GM19397 (cell line): ENCODE results near the gene THADA.
A peak's percentile ranks its signal among the peaks of the same experiment; 100 is the strongest.

Source experiments
- ATAC-seq: cut with Tn5 transposase; IDR thresholded peaks from one replicate; pipeline ENCODE4 v1.9.1; 2021; ENCODE audit warnings: mild to moderate bottlenecking, moderate library complexity; ENCODE audit not compliant: unreplicated experiment

THADA gene

GRCh38 chr2:43219383-43220228 is 376.2 kb downstream of the THADA start:
- peak; percentile 54 for ATAC-seq

GRCh38 chr2:43218702-43219382 is 377.0 kb downstream of the THADA start:
- ATAC-seq = peak; percentile 32

- ATAC-seq = peak; percentile 4
These were observed 377.6 kb downstream of the THADA start for GRCh38 chr2:43218155-43218701.

GRCh38 chr2:43217228-43218154 is 378.3 kb downstream of the THADA start:
- no peak for ATAC-seq

- no peak for ATAC-seq
These were observed 379.2 kb downstream of the THADA start for GRCh38 chr2:43216629-43217028.

- ATAC-seq = no peak
These were observed 380.1 kb downstream of the THADA start for GRCh38 chr2:43215673-43216255.

- ATAC-seq = no peak
These were observed 381.6 kb downstream of the THADA start for GRCh38 chr2:43214253-43214652.

- ATAC-seq = no peak
These were observed 382.9 kb downstream of the THADA start for GRCh38 chr2:43212931-43213330.

- no peak for ATAC-seq
These were observed 383.5 kb downstream of the THADA start for GRCh38 chr2:43212216-43212835.

- ATAC-seq = no peak
These were observed 385.2 kb downstream of the THADA start for GRCh38 chr2:43210467-43211303.

- ATAC-seq = no peak
These were observed 385.7 kb downstream of the THADA start for GRCh38 chr2:43210125-43210466.

GRCh38 chr2:43209204-43209717 is 386.6 kb downstream of the THADA start:
- ATAC-seq = no peak

- ATAC-seq = no peak
These were observed 388.1 kb downstream of the THADA start for GRCh38 chr2:43207553-43208300.

- no peak for ATAC-seq
These were observed 389.2 kb downstream of the THADA start for GRCh38 chr2:43206602-43207001.

- ATAC-seq = no peak
These were observed 392.5 kb downstream of the THADA start for GRCh38 chr2:43203373-43203772.

- ATAC-seq = no peak
These were observed 393.5 kb downstream of the THADA start for GRCh38 chr2:43202289-43202688.

- no peak for ATAC-seq
These were observed 394.3 kb downstream of the THADA start for GRCh38 chr2:43201497-43201896.

- no peak for ATAC-seq
These were observed 394.8 kb downstream of the THADA start for GRCh38 chr2:43201016-43201415.
